K562 (cell line): ENCODE data around the gene TSEN34. TPM values are rescaled to one million over a fixed set of nuclear protein-coding genes. Genes with fewer than 3 reads are reported as not detected.
A peak's percentile ranks its signal among the peaks of the same experiment; 100 is the strongest.

Source experiments
- CTCFL ChIP-seq: IDR thresholded peaks from 2 replicates; pipeline ENCODE4 v1.6.1; 2011; ENCODE audit warnings: borderline replicate concordance, low read depth, mild to moderate bottlenecking, moderate library complexity, low read length; ENCODE audit not compliant: insufficient read depth, poor library complexity, severe bottlenecking
- FOXK2 ChIP-seq, 2 experiments: fragments of 450-650 bp; IDR thresholded peaks in 1 of 2; conservative IDR thresholded peaks in 1 of 2; 2 replicates each; pipeline ENCODE4 v1.6.1; 2016; ENCODE audit warnings: low read depth in 2 of 2, mild to moderate bottlenecking in 1 of 2
- KDM5B ChIP-seq: fragments of 200-600 bp; sonication (generic); IDR thresholded peaks from 2 replicates; pipeline ENCODE4 v1.6.1; 2012; ENCODE audit warnings: low read depth, mild to moderate bottlenecking, moderate library complexity, low read length, control low read depth, inconsistent platforms; ENCODE audit not compliant: insufficient replicate concordance
- MTA3 ChIP-seq: fragments of 450-650 bp; formaldehyde crosslinking; IDR thresholded peaks from 2 replicates; pipeline ENCODE4 v1.6.1; 2017; ENCODE audit warnings: mild to moderate bottlenecking, borderline replicate concordance
- NR1H2 ChIP-seq: sonication (generic); formaldehyde crosslinking; IDR thresholded peaks from 2 replicates; pipeline ENCODE4 v1.4.0; 2020; ENCODE audit warnings: mild to moderate bottlenecking, missing genetic modification reagents
- NR4A1 ChIP-seq, 2 experiments: fragments of 250-450 bp in 1 of 2; fragments of 450-650 bp in 1 of 2; sonication (Bioruptor Pico) in 1 of 2; IDR thresholded peaks; 2 replicates each; pipeline versions ENCODE4 v1.4.0 to v1.6.1; 2016 to 2020; ENCODE audit warnings: mild to moderate bottlenecking in 2 of 2, missing compliant biosample characterization in 1 of 2, missing genetic modification characterization in 1 of 2, moderate library complexity in 1 of 2
- PHF8 ChIP-seq: fragments of 200-600 bp; sonication (generic); IDR thresholded peaks from 2 replicates; pipeline ENCODE4 v1.6.1; 2012; ENCODE audit warnings: mixed run types, mild to moderate bottlenecking, inconsistent platforms, low read length, moderate library complexity, borderline replicate concordance
- POLR2A ChIP-seq: fragments of 450-650 bp; conservative IDR thresholded peaks from 2 replicates; pipeline ENCODE4 v1.6.1; 2016
- POLR2B ChIP-seq: fragments of 450-650 bp; IDR thresholded peaks from 2 replicates; pipeline ENCODE4 v1.6.1; 2018; ENCODE audit warnings: low read depth; ENCODE audit not compliant: partially characterized antibody
- RBM34 ChIP-seq: fragments of 200-400 bp; formaldehyde crosslinking; IDR thresholded peaks from 2 replicates; pipeline ENCODE4 v1.6.1; 2018; ENCODE audit warnings: low read length, borderline replicate concordance; ENCODE audit not compliant: insufficient read depth
- SUPT5H ChIP-seq: fragments of 450-650 bp; IDR thresholded peaks from 2 replicates; pipeline ENCODE4 v1.6.1; 2016
- THAP12 ChIP-seq: fragments of 250-450 bp; sonication (Bioruptor Pico); IDR thresholded peaks from 2 replicates; pipeline ENCODE4 v1.9.0; 2021; ENCODE audit warnings: mild to moderate bottlenecking, inconsistent platforms
- U2AF1 ChIP-seq: fragments of 200-400 bp; formaldehyde crosslinking; optimal IDR thresholded peaks from 2 replicates; pipeline ENCODE3; 2017; ENCODE audit warnings: mild to moderate bottlenecking, low read depth, low read length, moderate library complexity
- UBTF ChIP-seq, 2 experiments: IDR thresholded peaks; 2 replicates each; pipeline ENCODE4 v1.6.1; 2012; ENCODE audit warnings: improper control_type of control experiment in 2 of 2, low read depth in 2 of 2, low read length in 2 of 2, borderline replicate concordance in 1 of 2
- ZBTB5 ChIP-seq: fragments of 450-650 bp; IDR thresholded peaks from 2 replicates; pipeline ENCODE4 v1.6.1; 2017; ENCODE audit warnings: antibody characterized with exemption
- ZNF511 ChIP-seq: sonication (generic); formaldehyde crosslinking; IDR thresholded peaks from 2 replicates; pipeline ENCODE4 v1.8.0; 2022; ENCODE audit warnings: mild to moderate bottlenecking, missing genetic modification reagents
- polyA plus RNA-seq, 8 experiments: library from polyadenylated mRNA; depleted of rRNA in 4 of 8; stranded (reverse) in 5 of 8; unstranded in 3 of 8; fragments of >200 nt; fragmentation: Nextera tagmentation in 2 of 8; fragmentation: Illumina TruSeq in 1 of 8; extraction: Ambion mirVana in 2 of 8; extraction: Trizol in 1 of 8; gene quantifications; 2 replicates each; pipeline versions ENCODE4 v1.2.1 to v1.2.3, GENCODE V29; 2011 to 2014; ENCODE audit warnings: inconsistent platforms in 1 of 8, missing spikeins in 1 of 8
- total RNA-seq, 7 experiments: library from RNA; depleted of rRNA in 6 of 7; stranded (reverse); fragments of >200 nt in 6 of 7; fragmentation: Illumina TruSeq in 2 of 7; extraction: Trizol in 2 of 7; gene quantifications; 2 replicates each; pipeline versions ENCODE4 v1.2.1 to v1.2.3, GENCODE V29; 2011 to 2021; ENCODE audit warnings: low replicate concordance in 1 of 7

TSEN34 gene
- total and polyA plus RNA-seq, 9 of the 15 experiments (the other 6 are each of a cell fraction or from before 2014, with no cell fraction given): 3.1 to 57.6 (median 29.5) TPM

GRCh38 chr19:54191011-54191810 is at the start of gene TSEN34 (continued):
- TF ChIP-seq UBTF (IDR thresholded peaks at IDR 0.05; ENCODE audit: borderline replicate concordance in 1 of 2, low read depth in 2 of 2, low read length in 2 of 2) (peak in 1 of 2 experiments; percentile 66; a peak in 1 of 4 replicates), CTCFL (no peak), KDM5B (peak; percentile 49), SUPT5H (peak; percentile 52; the same call in 1 of the 2 replicates), RBM34 (0 out of 2 replicates have a peak, but pooled peaks have one; percentile 86), MTA3 (peak; percentile 74), ZNF511 (peak; percentile 25; the same call in 1 of the 2 replicates), POLR2B (peak; percentile 26), FOXK2 (conservative IDR thresholded peaks at IDR 0.05 in 1 of 2, IDR thresholded peaks at IDR 0.05 in 1 of 2; ENCODE audit: low read depth in 2 of 2) (peak in 1 of 2 experiments; percentile 82; a peak in 2 of 4 replicates), ZBTB5 (no peak), NR1H2 (CRISPR knock-in tag) (0 out of 2 replicates have a peak, but pooled peaks have one; percentile 74), POLR2A (peak; percentile 49), NR4A1 (CRISPR knock-in tag; IDR thresholded peaks at IDR 0.05) (no peak), NR4A1 (tag; IDR thresholded peaks at IDR 0.05) (no peak), U2AF1 (peak; percentile 67), THAP12 (CRISPR knock-in tag) (peak; percentile 41; the same call in 1 of the 2 replicates), PHF8 (peak; percentile 77; the same call in 1 of the 2 replicates)
